HepG2 (cell line): ENCODE results near the gene NOL8. TPM values are rescaled to one million over a fixed set of nuclear protein-coding genes. Genes with fewer than 3 reads are reported as not detected.

Source experiments
- NFRKB ChIP-seq: fragments of 450-650 bp; IDR thresholded peaks from 2 replicates; pipeline ENCODE4 v1.6.1; 2017
- SP1 ChIP-seq, 2 experiments: fragments of 450-650 bp in 1 of 2; sonication (generic) in 1 of 2; formaldehyde crosslinking in 1 of 2; IDR thresholded peaks; 2 replicates each; pipeline versions ENCODE4 v1.4.0 to v1.6.1; 2016 to 2020; ENCODE audit warnings: missing genetic modification reagents in 1 of 2
- SP4 ChIP-seq: sonication (generic); formaldehyde crosslinking; IDR thresholded peaks from 2 replicates; pipeline ENCODE4 v1.8.1; 2023; ENCODE audit warnings: mild to moderate bottlenecking, missing genetic modification reagents
- ZFAT ChIP-seq: sonication (generic); formaldehyde crosslinking; conservative IDR thresholded peaks from 2 replicates; pipeline ENCODE4 v1.8.1; 2023; ENCODE audit warnings: missing genetic modification reagents, inconsistent platforms
- ZSCAN22 ChIP-seq: sonication (generic); formaldehyde crosslinking; IDR thresholded peaks from 2 replicates; pipeline ENCODE4 v1.4.0; 2020; ENCODE audit warnings: mild to moderate bottlenecking, missing genetic modification reagents
- polyA plus RNA-seq, 8 experiments: library from polyadenylated mRNA; depleted of rRNA in 3 of 8; stranded (reverse) in 7 of 8; unstranded in 1 of 8; fragments of >200 nt; fragmentation: Illumina TruSeq in 4 of 8; extraction: Trizol in 4 of 8; gene quantifications; 2 replicates each; pipeline versions ENCODE4 v1.2.1 to v1.2.3, GENCODE V29; 2011 to 2016; ENCODE audit warnings: low read depth in 4 of 8, missing spikeins in 1 of 8, mixed read lengths in 1 of 8; ENCODE audit not compliant: insufficient read depth in 1 of 8
- total RNA-seq, 5 experiments: library from RNA; depleted of rRNA; stranded (reverse); fragments of >200 nt; fragmentation: Illumina TruSeq; extraction: Trizol; gene quantifications; 2 replicates each; pipeline ENCODE4 v1.2.3, GENCODE V29; 2016; ENCODE audit warnings: low read depth in 1 of 5
- TF ChIP-seq, protein P1 (sequence below), 2 experiments: fragments of 450-650 bp in 1 of 2; sonication (generic) in 1 of 2; formaldehyde crosslinking in 1 of 2; IDR thresholded peaks; 2 replicates each; pipeline versions ENCODE4 v1.6.1 to v1.8.0; 2016 to 2022; ENCODE audit warnings: antibody characterized with exemption in 1 of 2, mild to moderate bottlenecking in 1 of 2, missing genetic modification reagents in 1 of 2

Gene NOL8
- total and polyA plus RNA-seq, 2 of the 13 experiments (the other 11 are each of a cell fraction or from before 2014, with no cell fraction given), result 12.8 to 36.3 TPM

DNA sequence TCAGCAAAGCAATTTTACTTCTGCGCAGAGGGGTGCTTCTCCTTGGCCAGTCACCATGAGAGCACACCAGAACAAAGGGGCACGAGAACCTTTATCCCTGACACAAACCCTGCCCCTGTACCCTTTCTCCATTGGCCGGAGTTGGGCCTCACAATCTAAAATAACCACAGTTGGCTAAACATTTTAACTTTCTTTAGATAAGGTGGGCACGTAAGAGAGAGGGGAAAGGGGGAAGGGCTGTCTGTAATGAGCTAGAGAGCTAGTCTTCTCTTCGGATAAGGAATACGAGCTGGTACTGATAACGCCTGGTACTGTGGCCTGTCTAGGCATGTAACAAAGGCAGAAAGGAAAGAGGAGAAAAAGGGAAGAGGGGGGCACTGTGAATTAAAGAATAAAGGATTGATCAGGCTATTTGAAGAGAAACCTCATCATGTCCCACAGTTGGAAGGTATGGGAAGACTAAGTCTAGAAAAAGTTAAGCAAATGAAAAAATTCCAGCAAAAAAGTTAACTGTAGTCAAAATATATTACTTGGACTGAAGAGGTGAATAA, 29.8 kb downstream of the NOL8 start (continued):
- TF ChIP-seq, protein P1, sequence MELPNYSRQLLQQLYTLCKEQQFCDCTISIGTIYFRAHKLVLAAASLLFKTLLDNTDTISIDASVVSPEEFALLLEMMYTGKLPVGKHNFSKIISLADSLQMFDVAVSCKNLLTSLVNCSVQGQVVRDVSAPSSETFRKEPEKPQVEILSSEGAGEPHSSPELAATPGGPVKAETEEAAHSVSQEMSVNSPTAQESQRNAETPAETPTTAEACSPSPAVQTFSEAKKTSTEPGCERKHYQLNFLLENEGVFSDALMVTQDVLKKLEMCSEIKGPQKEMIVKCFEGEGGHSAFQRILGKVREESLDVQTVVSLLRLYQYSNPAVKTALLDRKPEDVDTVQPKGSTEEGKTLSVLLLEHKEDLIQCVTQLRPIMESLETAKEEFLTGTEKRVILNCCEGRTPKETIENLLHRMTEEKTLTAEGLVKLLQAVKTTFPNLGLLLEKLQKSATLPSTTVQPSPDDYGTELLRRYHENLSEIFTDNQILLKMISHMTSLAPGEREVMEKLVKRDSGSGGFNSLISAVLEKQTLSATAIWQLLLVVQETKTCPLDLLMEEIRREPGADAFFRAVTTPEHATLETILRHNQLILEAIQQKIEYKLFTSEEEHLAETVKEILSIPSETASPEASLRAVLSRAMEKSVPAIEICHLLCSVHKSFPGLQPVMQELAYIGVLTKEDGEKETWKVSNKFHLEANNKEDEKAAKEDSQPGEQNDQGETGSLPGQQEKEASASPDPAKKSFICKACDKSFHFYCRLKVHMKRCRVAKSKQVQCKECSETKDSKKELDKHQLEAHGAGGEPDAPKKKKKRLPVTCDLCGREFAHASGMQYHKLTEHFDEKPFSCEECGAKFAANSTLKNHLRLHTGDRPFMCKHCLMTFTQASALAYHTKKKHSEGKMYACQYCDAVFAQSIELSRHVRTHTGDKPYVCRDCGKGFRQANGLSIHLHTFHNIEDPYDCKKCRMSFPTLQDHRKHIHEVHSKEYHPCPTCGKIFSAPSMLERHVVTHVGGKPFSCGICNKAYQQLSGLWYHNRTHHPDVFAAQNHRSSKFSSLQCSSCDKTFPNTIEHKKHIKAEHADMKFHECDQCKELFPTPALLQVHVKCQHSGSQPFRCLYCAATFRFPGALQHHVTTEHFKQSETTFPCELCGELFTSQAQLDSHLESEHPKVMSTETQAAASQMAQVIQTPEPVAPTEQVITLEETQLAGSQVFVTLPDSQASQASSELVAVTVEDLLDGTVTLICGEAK (IDR thresholded peaks at IDR 0.05), result no peak
- TF ChIP-seq, protein P1 (CRISPR knock-in tag; IDR thresholded peaks at IDR 0.05), result no peak
- TF ChIP-seq SP1 (IDR thresholded peaks at IDR 0.05), result no peak
- TF ChIP-seq SP1 (CRISPR knock-in tag; IDR thresholded peaks at IDR 0.05), result no peak
- no peak for TF ChIP-seq ZFAT (CRISPR knock-in tag)
- no peak for TF ChIP-seq NFRKB
- TF ChIP-seq SP4, result no peak
- no peak for TF ChIP-seq ZSCAN22
